GM23338 (cell line): ENCODE data around the gene SLAMF9. TPM values are rescaled to one million over a fixed set of nuclear protein-coding genes. Genes with fewer than 3 reads are reported as not detected.

Experiments used
- ATAC-seq: fragments of 200-7000 bp; cut with Tn5 transposase; 3 replicates; pipeline ENCODE4 v1.9.1; 2020
- DNase-seq: peaks from one replicate; pipeline ENCODE4 v3.0.0-alpha.2; 2015; ENCODE audit warnings: low spot score
- H2AFZ ChIP-seq: fragments of 200-600 bp; sonication (generic); 2 replicates; pipeline ENCODE4 v1.8.0; 2016; ENCODE audit warnings: antibody characterized with exemption, mild to moderate bottlenecking, moderate library complexity
- H3F3A ChIP-seq: fragments of 200-600 bp; sonication (generic); replicated peaks from 2 replicates; pipeline ENCODE4 v1.8.0; 2017; ENCODE audit warnings: antibody characterized with exemption, mixed run types, low read depth
- H3K27ac ChIP-seq: fragments of 200-600 bp; sonication (generic); 2 replicates; pipeline ENCODE4 v1.6.1; 2016; ENCODE audit warnings: low read depth
- H3K27me3 ChIP-seq: fragments of 200-600 bp; sonication (generic); 2 replicates; pipeline ENCODE4 v1.8.0; 2016; ENCODE audit warnings: mild to moderate bottlenecking, mixed run types, moderate library complexity; ENCODE audit not compliant: insufficient read depth
- H3K36me3 ChIP-seq: fragments of 200-600 bp; sonication (generic); 2 replicates; pipeline ENCODE4 v1.8.0; 2016; ENCODE audit warnings: mild to moderate bottlenecking; ENCODE audit not compliant: insufficient read depth
- H3K4me1 ChIP-seq: fragments of 200-600 bp; sonication (generic); 2 replicates; pipeline ENCODE4 v1.8.0; 2016; ENCODE audit warnings: mild to moderate bottlenecking, moderate library complexity; ENCODE audit not compliant: insufficient read depth
- H3K4me2 ChIP-seq: fragments of 200-600 bp; sonication (generic); 2 replicates; pipeline ENCODE4 v1.7.1; 2017; ENCODE audit warnings: mixed run types
- H3K4me3 ChIP-seq: fragments of 200-600 bp; sonication (generic); 2 replicates; pipeline ENCODE4 v1.6.1; 2016; ENCODE audit warnings: mixed run types
- H3K79me2 ChIP-seq: fragments of 200-600 bp; sonication (generic); replicated peaks from 2 replicates; pipeline ENCODE4 v1.8.0; 2017; ENCODE audit warnings: mild to moderate bottlenecking; ENCODE audit not compliant: insufficient read depth
- H3K9me2 ChIP-seq: fragments of 200-600 bp; sonication (generic); 2 replicates; pipeline ENCODE4 v1.8.0; 2017; ENCODE audit not compliant: insufficient read depth
- H4K20me1 ChIP-seq: fragments of 200-600 bp; sonication (generic); replicated peaks from 2 replicates; pipeline ENCODE4 v1.8.0; 2017; ENCODE audit warnings: mild to moderate bottlenecking; ENCODE audit not compliant: insufficient read depth
- H3K27ac Mint-ChIP-seq: 2 replicates; pipeline ENCODE4 v1.8.0; 2020; ENCODE audit warnings: inconsistent platforms, mild to moderate bottlenecking, moderate library complexity, mixed read lengths
- H3K27me3 Mint-ChIP-seq: 3 replicates; pipeline ENCODE4 v1.8.0; 2022; ENCODE audit warnings: low read depth, mild to moderate bottlenecking, moderate library complexity, mixed read lengths, inconsistent platforms; ENCODE audit not compliant: insufficient read depth, poor library complexity
- H3K36me3 Mint-ChIP-seq: 3 replicates; pipeline ENCODE4 v1.8.0; 2021; ENCODE audit warnings: low read depth, mild to moderate bottlenecking, inconsistent platforms, moderate library complexity, mixed read lengths
- H3K4me1 Mint-ChIP-seq: 3 replicates; pipeline ENCODE4 v1.8.0; 2020; ENCODE audit warnings: mild to moderate bottlenecking, inconsistent platforms, mixed read lengths
- H3K4me3 Mint-ChIP-seq: 3 replicates; pipeline ENCODE4 v1.8.0; 2021; ENCODE audit warnings: moderate library complexity, mild to moderate bottlenecking, inconsistent platforms, mixed read lengths
- H3K9me3 Mint-ChIP-seq: 3 replicates; pipeline ENCODE4 v1.8.0; 2020; ENCODE audit warnings: moderate library complexity, mild to moderate bottlenecking, inconsistent platforms, mixed read lengths
- CREB1 ChIP-seq: fragments of 250-450 bp; sonication (Bioruptor Pico); IDR thresholded peaks from 2 replicates; pipeline ENCODE4 v1.5.0; 2020; ENCODE audit warnings: low read depth, mild to moderate bottlenecking, moderate library complexity
- CTCF ChIP-seq, 2 experiments: fragments of 200-600 bp in 1 of 2; sonication (generic) in 1 of 2; conservative IDR thresholded peaks; 2 replicates each; pipeline versions ENCODE4 v1.5.1 to v1.6.1; 2016 to 2017; ENCODE audit warnings: antibody characterized with exemption in 2 of 2, low read depth in 2 of 2, mild to moderate bottlenecking in 2 of 2, moderate library complexity in 1 of 2
- EZH2 ChIP-seq: fragments of 200-600 bp; sonication (generic); IDR thresholded peaks from one replicate; pipeline ENCODE4 v1.8.0; 2017; ENCODE audit warnings: antibody characterized with exemption, mild to moderate bottlenecking, low read depth; ENCODE audit not compliant: unreplicated experiment
- EZH2phosphoT487 ChIP-seq: fragments of 200-600 bp; sonication (generic); IDR thresholded peaks from one replicate; pipeline ENCODE4 v1.8.1; 2018; ENCODE audit warnings: antibody characterized with exemption; ENCODE audit not compliant: unreplicated experiment
- JUNB ChIP-seq: IDR thresholded peaks from one replicate; pipeline ENCODE4 v1.6.1; 2016; ENCODE audit warnings: antibody characterized with exemption; ENCODE audit not compliant: unreplicated experiment
- NANOG ChIP-seq: IDR thresholded peaks from 2 replicates; pipeline ENCODE4 v1.6.1; 2016; ENCODE audit warnings: antibody characterized with exemption, borderline replicate concordance
- POLR2AphosphoS5 ChIP-seq: IDR thresholded peaks from 2 replicates; pipeline ENCODE4 v1.6.1; 2016; ENCODE audit warnings: antibody characterized with exemption, low read depth
- REST ChIP-seq: IDR thresholded peaks from one replicate; pipeline ENCODE4 v1.6.1; 2018; ENCODE audit warnings: antibody characterized with exemption; ENCODE audit not compliant: unreplicated experiment
- STAT1 ChIP-seq: IDR thresholded peaks from one replicate; pipeline ENCODE4 v1.6.1; 2016; ENCODE audit warnings: antibody characterized with exemption; ENCODE audit not compliant: unreplicated experiment
- ZNF114 ChIP-seq: fragments of 250-450 bp; sonication (Bioruptor Pico); IDR thresholded peaks from 2 replicates; pipeline ENCODE4 v1.5.0; 2020; ENCODE audit warnings: mild to moderate bottlenecking, moderate library complexity
- ZNF331 ChIP-seq: fragments of 250-450 bp; sonication (Bioruptor Pico); IDR thresholded peaks from 2 replicates; pipeline ENCODE4 v1.5.0; 2020; ENCODE audit warnings: low read depth, mild to moderate bottlenecking, moderate library complexity
- polyA plus RNA-seq: library from polyadenylated mRNA; unstranded; fragments of >200 nt; fragmentation: Nextera tagmentation; extraction: Ambion mirVana; gene quantifications from 2 replicates; pipeline ENCODE4 v1.2.1, GENCODE V29; 2016
- total RNA-seq: library from RNA; depleted of rRNA; stranded (reverse); fragments of >200 nt; shearing (Covaris generic); gene quantifications from 2 replicates; pipeline ENCODE4 v1.2.3, GENCODE V29; 2014

Gene SLAMF9
- total and polyA plus RNA-seq, 2 experiments from 2014 or later, result not detected

GRCh38 chr1:159915571-159916241, 38.3 kb downstream of the SLAMF9 start:
- H3K4me1 ChIP-seq, result peaks cover 24% of the 10 kb centered on the region
- no peaks in the 10 kb centered on the region for H3K9me2 ChIP-seq
- peaks cover 50% of the 10 kb centered on the region for H3K4me1 Mint-ChIP-seq
- H3K27me3 Mint-ChIP-seq, result peaks cover 22% of the 10 kb centered on the region
- no peaks in the 10 kb centered on the region for H3K36me3 ChIP-seq
- no peaks in the 10 kb centered on the region for H3F3A ChIP-seq
- H3K36me3 Mint-ChIP-seq, result peaks cover 11% of the 10 kb centered on the region
- H3K4me3 Mint-ChIP-seq, result no peak overlapping the region
- ATAC-seq (peak; percentile 7), DNase-seq (no peak)
- H4K20me1 ChIP-seq, result no peaks in the 10 kb centered on the region
- no peak overlapping the region for H2AFZ ChIP-seq
- no peak overlapping the region for H3K4me2 ChIP-seq
- no peak for TF ChIP-seq ZNF331 (CRISPR knock-in tag)
- TF ChIP-seq EZH2phosphoT487, result no peak
- no peak for TF ChIP-seq CTCF (conservative IDR thresholded peaks at IDR 0.05; ENCODE audit: low read depth in 2 of 2)
- no peak for TF ChIP-seq CREB1 (CRISPR knock-in tag)
- TF ChIP-seq STAT1, result no peak
- TF ChIP-seq EZH2, result no peak
- TF ChIP-seq NANOG, result no peak
- no peak for TF ChIP-seq JUNB
- no peak for TF ChIP-seq ZNF114
- TF ChIP-seq POLR2AphosphoS5, result no peak
- H3K27ac Mint-ChIP-seq, result no peak overlapping the region
- H3K4me3 ChIP-seq, result no peak overlapping the region
- no peaks in the 10 kb centered on the region for H3K9me3 Mint-ChIP-seq
- peak overlapping the region; percentile 16; the same call in 1 of the 2 replicates for H3K27ac ChIP-seq
- H3K79me2 ChIP-seq, result no peaks in the 10 kb centered on the region
- H3K27me3 ChIP-seq, result no peaks in the 10 kb centered on the region

- Mint-ChIP-seq H3K36me3 (peaks cover 10% of the 10 kb centered on the region), H3K4me1 (peaks cover 61% of the 10 kb centered on the region), H3K9me3 (no peaks in the 10 kb centered on the region), H3K27me3 (peaks cover 27% of the 10 kb centered on the region), H3K4me3 (no peak overlapping the region; the same call in 2 of the 3 replicates), H3K27ac (peak overlapping the region; percentile 10; the same call in 1 of the 2 replicates)
- Histone ChIP-seq H3F3A (no peaks in the 10 kb centered on the region), H3K9me2 (no peaks in the 10 kb centered on the region), H3K4me2 (peak overlapping the region; percentile 53), H3K27me3 (no peaks in the 10 kb centered on the region), H3K79me2 (no peaks in the 10 kb centered on the region), H3K27ac (peak overlapping the region; percentile 62; the same call in 1 of the 2 replicates), H3K4me3 (no peak overlapping the region), H3K36me3 (no peaks in the 10 kb centered on the region), H3K4me1 (peaks cover 33% of the 10 kb centered on the region), H2AFZ (no peak overlapping the region), H4K20me1 (no peaks in the 10 kb centered on the region)
- ATAC-seq, result peak; percentile 6; the same call in 2 of the 3 replicates
- no peak for TF ChIP-seq REST
- no peak for TF ChIP-seq NANOG
- DNase-seq, result no peak
Measured at GRCh38 chr1:159914252-159915018, 39.6 kb downstream of the SLAMF9 start.
